Eye (tissue), 1 donor: ENCODE measurements around the gene NKAIN2.

Experiments
- DNase-seq: peaks from one replicate; pipeline ENCODE4 v3.0.0-alpha.2; 2015

NKAIN2 gene

DNA sequence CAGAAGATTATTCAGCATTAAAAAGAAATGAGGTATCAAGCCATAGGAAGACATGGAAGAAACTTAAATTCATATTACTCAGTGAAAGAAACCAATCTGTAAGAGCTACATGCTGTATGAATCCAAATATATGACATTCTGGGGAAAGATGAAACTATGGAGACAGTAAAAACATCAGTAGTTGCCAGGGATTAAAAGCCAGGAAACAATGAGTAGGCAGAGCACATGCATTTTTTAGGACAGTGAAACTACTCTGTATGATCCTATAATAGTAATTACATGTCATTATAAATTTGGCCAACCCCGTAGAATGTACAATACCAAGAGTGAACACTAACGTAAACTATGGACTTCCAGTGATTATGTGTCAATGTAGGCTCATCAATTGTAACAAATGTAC is 1065.8 kb downstream of the NKAIN2 start:
- no peak for DNase-seq

DNA sequence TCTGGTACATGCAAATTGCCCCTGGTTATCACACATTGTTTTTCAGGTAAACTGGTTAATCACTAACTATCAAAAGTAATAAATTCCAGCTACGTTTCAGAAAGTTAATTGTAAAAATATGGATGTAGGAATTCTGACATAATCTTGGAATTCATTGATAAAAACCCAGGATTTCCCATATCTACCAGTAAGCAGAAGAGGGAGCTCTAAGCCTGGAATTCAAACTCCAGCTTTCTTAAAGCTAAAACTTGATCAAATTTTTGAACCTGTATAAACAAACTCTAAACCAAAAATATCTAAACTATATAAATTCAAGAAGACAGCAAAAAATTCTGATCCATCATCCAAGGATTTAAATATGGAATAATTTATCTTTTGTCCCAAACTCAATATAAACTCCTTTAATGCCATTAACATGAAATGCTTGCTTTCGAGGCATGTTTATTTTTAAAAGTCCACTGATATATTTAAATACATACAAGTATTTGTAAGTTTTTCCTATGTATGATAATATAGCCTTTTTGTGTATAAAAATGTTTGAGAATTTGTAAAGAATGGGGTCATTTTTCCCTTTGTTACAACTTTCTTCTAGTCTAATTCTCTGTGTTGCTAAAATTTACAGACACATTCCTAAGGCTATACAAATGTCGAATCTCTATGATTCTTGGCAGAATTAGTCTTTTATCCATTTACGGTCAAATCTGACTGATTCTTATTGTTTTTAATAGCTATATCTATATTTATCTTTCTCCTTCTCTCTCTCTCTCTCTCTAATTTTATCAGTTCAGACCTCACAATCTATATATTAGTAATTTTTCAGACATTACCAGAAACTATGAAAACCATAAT is 1067.2 kb downstream of the NKAIN2 start:
- DNase-seq = peak; percentile 60

DNA sequence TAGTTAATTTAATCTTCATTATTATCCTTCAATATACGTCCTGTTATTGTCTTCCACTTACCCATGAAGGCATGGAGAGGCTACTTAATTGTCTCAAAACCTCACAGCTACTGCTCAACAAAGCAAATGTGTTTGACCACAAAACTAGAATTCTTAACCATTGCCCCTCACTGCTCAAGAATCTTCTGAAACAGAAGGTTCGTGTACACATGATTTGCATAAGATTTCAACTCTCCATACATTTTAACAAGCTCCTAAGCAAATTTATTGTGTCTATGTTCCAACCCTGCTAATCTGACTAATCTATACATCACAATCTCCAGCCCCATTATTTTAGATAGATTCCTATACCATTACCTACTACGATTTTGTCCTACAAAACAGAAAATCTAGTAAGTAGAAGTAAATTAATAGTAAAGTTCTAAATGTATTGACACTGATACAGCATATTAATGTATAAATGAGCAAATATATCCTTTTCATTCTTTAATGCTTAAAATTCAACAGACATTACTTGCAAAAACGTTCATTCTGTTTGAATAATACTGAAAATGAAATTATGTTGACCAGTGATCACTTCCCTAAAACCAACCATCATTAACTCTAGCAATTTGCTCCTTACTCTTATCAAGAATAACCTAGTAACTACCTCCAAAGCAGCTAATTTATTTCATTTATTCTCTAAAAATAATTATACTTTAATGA is 1068.8 kb downstream of the NKAIN2 start:
- no peak for DNase-seq

DNA sequence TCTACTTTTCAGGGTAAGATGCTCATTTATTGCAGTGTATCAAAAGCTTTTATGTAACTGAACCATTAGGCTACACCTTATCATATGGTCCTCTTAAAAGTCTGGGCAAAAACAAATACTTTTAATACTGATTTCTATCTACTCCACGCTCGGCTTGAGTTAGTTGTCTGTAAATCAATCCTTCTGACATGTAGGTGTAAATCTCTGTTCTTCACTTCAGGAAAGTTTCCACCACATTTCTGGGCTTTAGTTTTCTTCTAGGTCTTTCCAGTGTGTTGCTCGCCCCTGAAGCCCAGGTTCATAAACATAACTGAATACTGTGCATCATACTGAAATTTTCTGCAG is 1069.4 kb downstream of the NKAIN2 start:
- DNase-seq = no peak
